CD4-positive, alpha-beta T cell treated with Interleukin-15 for 4 hours (primary cell): ENCODE data around the gene RABGAP1L.

Experiments used
- DNase-seq: peaks from one replicate; pipeline ENCODE4 v3.0.0-alpha.2; 2020; ENCODE audit warnings: low spot score

Gene RABGAP1L

GRCh38 chr1:174935961-174936727 is 776.8 kb downstream of the RABGAP1L start:
- no peak for DNase-seq

- DNase-seq = no peak
Measured at GRCh38 chr1:174938281-174939007, 779.1 kb downstream of the RABGAP1L start.

GRCh38 chr1:174939775-174940545 is 780.6 kb downstream of the RABGAP1L start:
- no peak for DNase-seq

- no peak for DNase-seq
Measured at GRCh38 chr1:174940646-174941175, 781.4 kb downstream of the RABGAP1L start.

- DNase-seq = no peak
Measured at GRCh38 chr1:174942547-174943255, 783.4 kb downstream of the RABGAP1L start.

GRCh38 chr1:174946031-174946430 is 786.7 kb downstream of the RABGAP1L start:
- DNase-seq = no peak

GRCh38 chr1:174949061-174949460 is 789.7 kb downstream of the RABGAP1L start:
- no peak for DNase-seq

- no peak for DNase-seq
Measured at GRCh38 chr1:174949645-174950044, 790.3 kb downstream of the RABGAP1L start.

- no peak for DNase-seq
Measured at GRCh38 chr1:174953285-174954072, 794.2 kb downstream of the RABGAP1L start.

- peak; percentile 39 for DNase-seq
Measured at GRCh38 chr1:174954073-174954460, 794.7 kb downstream of the RABGAP1L start.

- no peak for DNase-seq
Measured at GRCh38 chr1:174954671-174955669, 795.6 kb downstream of the RABGAP1L start.

- DNase-seq = no peak
Measured at GRCh38 chr1:174956086-174956485, 796.8 kb downstream of the RABGAP1L start.

- no peak for DNase-seq
Measured at GRCh38 chr1:174956976-174957375, 797.7 kb downstream of the RABGAP1L start.

- DNase-seq = no peak
Measured at GRCh38 chr1:174957829-174958228, 798.5 kb downstream of the RABGAP1L start.

GRCh38 chr1:174958396-174958795 is 799.1 kb downstream of the RABGAP1L start:
- DNase-seq = no peak

GRCh38 chr1:174960362-174960761 is 801.0 kb downstream of the RABGAP1L start:
- DNase-seq = no peak

- no peak for DNase-seq
Measured at GRCh38 chr1:174963529-174964125, 804.3 kb downstream of the RABGAP1L start.

GRCh38 chr1:174964261-174964971 is 805.1 kb downstream of the RABGAP1L start:
- DNase-seq = peak; percentile 76

GRCh38 chr1:174964972-174965361 is 805.6 kb downstream of the RABGAP1L start:
- peak; percentile 46 for DNase-seq
